HCT116 (cell line): ENCODE measurements around the gene OR10A6. TPM values are rescaled to one million over a fixed set of nuclear protein-coding genes. Genes with fewer than 3 reads are reported as not detected.

Experiments used
- ATAC-seq: fragments of 200-7000 bp; cut with Tn5 transposase; 2 replicates; pipeline ENCODE4 v1.9.1; 2020; ENCODE audit warnings: mild to moderate bottlenecking, moderate library complexity
- BruUV-seq: library from RNA; stranded (reverse); fragments of 400-500 nt; replicated peaks from 2 replicates; lab custom pipeline; 2021; lab: Mats Ljungman, UMichigan
- CTCF ChIA-PET: fragments of 300-600 bp; sonication (Branson Sonifier 250); formaldehyde crosslinking; loops from one replicate; lab custom pipeline; 2021; ENCODE audit warnings: antibody characterized with exemption; lab: Charles Lee
- POLR2A ChIA-PET: fragments of 300-600, 350-600 bp; sonication (Branson Sonifier 250); formaldehyde crosslinking; loops from one replicate; lab custom pipeline; 2021; ENCODE audit warnings: antibody characterized with exemption; lab: Charles Lee
- RAD21 ChIA-PET, 2 experiments: fragments of 300-600 bp; sonication (Branson Sonifier 250); formaldehyde crosslinking; loops; one replicate each; lab custom pipeline; 2023; ENCODE audit warnings: low total read pairs in 2 of 2; ENCODE audit not compliant: uncharacterized antibody in 2 of 2, unreplicated experiment in 2 of 2, low non-redundant PET in 1 of 2; lab: Charles Lee
- DNase-seq: peaks from one replicate; pipeline ENCODE4 v3.0.0-alpha.2; 2010; ENCODE audit warnings: low read depth, low spot score
- H2AFZ ChIP-seq: fragments of 200-600 bp; shearing (Covaris generic), sonication (generic); 2 replicates; pipeline ENCODE4 v1.6.1; 2017; ENCODE audit warnings: low read depth, mixed run types, mixed read lengths, antibody characterized with exemption, low read length; ENCODE audit not compliant: poor library complexity, severe bottlenecking
- H3K27ac ChIP-seq: 2 replicates; pipeline ENCODE4 v1.5.1; 2012; ENCODE audit warnings: low read depth, low read length
- H3K27me3 ChIP-seq: fragments of 200-600 bp; sonication (generic); 2 replicates; pipeline ENCODE4 v1.6.1; 2016; ENCODE audit warnings: mixed run types, low read length, mixed read lengths; ENCODE audit not compliant: insufficient read depth
- H3K36me3 ChIP-seq, 2 experiments: fragments of 200-500 bp in 1 of 2; fragments of 200-600 bp in 1 of 2; sonication (Bioruptor generic) in 1 of 2; sonication (generic) in 1 of 2; 2 replicates each; pipeline versions ENCODE4 v1.5.1 to v1.6.1; 2014 to 2016; ENCODE audit warnings: low read length in 2 of 2, inconsistent platforms in 1 of 2, mixed read lengths in 1 of 2, mixed run types in 1 of 2; ENCODE audit not compliant: insufficient read depth in 2 of 2, control insufficient read depth in 1 of 2
- H3K4me1 ChIP-seq, 2 experiments: fragments of 200-600 bp in 1 of 2; sonication (generic) in 1 of 2; 2 replicates each; pipeline versions ENCODE4 v1.5.1 to v1.6.1; 2012 to 2017; ENCODE audit warnings: low read length in 2 of 2, inconsistent platforms in 1 of 2, mild to moderate bottlenecking in 1 of 2, mixed read lengths in 1 of 2, mixed run types in 1 of 2, moderate library complexity in 1 of 2; ENCODE audit not compliant: insufficient read depth in 2 of 2, control insufficient read depth in 1 of 2
- H3K4me2 ChIP-seq: fragments of 200-600 bp; sonication (generic); 2 replicates; pipeline ENCODE4 v1.6.1; 2017; ENCODE audit warnings: mixed run types, low read length, mixed read lengths
- H3K4me3 ChIP-seq, 2 experiments: fragments of 200-600 bp in 1 of 2; sonication (generic) in 1 of 2; replicated peaks in 1 of 2; 2 replicates each; pipeline ENCODE4 v1.5.1; 2011 to 2016; ENCODE audit warnings: low read length in 2 of 2, control low read depth in 1 of 2, low read depth in 1 of 2, mild to moderate bottlenecking in 1 of 2, mixed read lengths in 1 of 2, mixed run types in 1 of 2
- H3K79me2 ChIP-seq: fragments of 200-600 bp; sonication (generic); 2 replicates; pipeline ENCODE4 v1.6.1; 2017; ENCODE audit warnings: mild to moderate bottlenecking, mixed run types, low read length, moderate library complexity, mixed read lengths; ENCODE audit not compliant: insufficient read depth
- H3K9ac ChIP-seq: fragments of 200-600 bp; sonication (generic); 2 replicates; pipeline ENCODE4 v1.6.1; 2016; ENCODE audit warnings: low read length, mixed read lengths
- H3K9me2 ChIP-seq: fragments of 200-600 bp; sonication (generic), shearing (Covaris generic); 2 replicates; pipeline ENCODE4 v1.6.1; 2017; ENCODE audit warnings: mixed run types, mild to moderate bottlenecking, moderate library complexity; ENCODE audit not compliant: insufficient read depth
- H3K9me3 ChIP-seq, 2 experiments: fragments of 200-500 bp in 1 of 2; fragments of 200-600 bp in 1 of 2; sonication (Bioruptor generic) in 1 of 2; sonication (generic) in 1 of 2; 2 replicates each; pipeline ENCODE4 v1.6.1; 2014 to 2017; ENCODE audit warnings: low read length in 2 of 2, mixed read lengths in 2 of 2, inconsistent platforms in 1 of 2, low read depth in 1 of 2, mild to moderate bottlenecking in 1 of 2, mixed run types in 1 of 2, moderate library complexity in 1 of 2; ENCODE audit not compliant: control insufficient read depth in 1 of 2, insufficient read depth in 1 of 2
- H4K20me1 ChIP-seq: fragments of 200-600 bp; sonication (generic), shearing (Covaris generic); 2 replicates; pipeline ENCODE4 v1.6.1; 2017; ENCODE audit warnings: mixed run types, mild to moderate bottlenecking, moderate library complexity; ENCODE audit not compliant: insufficient read depth
- ATF3 ChIP-seq: IDR thresholded peaks from 2 replicates; pipeline ENCODE4 v1.6.1; 2012
- CEBPB ChIP-seq: IDR thresholded peaks from 2 replicates; pipeline ENCODE4 v1.6.1; 2012; ENCODE audit warnings: low read depth
- ELF1 ChIP-seq: IDR thresholded peaks from 2 replicates; pipeline ENCODE4 v1.6.1; 2012; ENCODE audit warnings: low read depth, borderline replicate concordance
- EZH2 ChIP-seq: fragments of 200-600 bp; sonication (generic); IDR thresholded peaks from 2 replicates; pipeline ENCODE4 v1.6.1; 2017; ENCODE audit warnings: antibody characterized with exemption, mixed run types
- POLR2A ChIP-seq: IDR thresholded peaks from 2 replicates; pipeline ENCODE4 v1.7.0; 2011; ENCODE audit warnings: borderline replicate concordance; ENCODE audit not compliant: insufficient read depth, insufficient read length; ENCODE audit errors: extremely low read depth
- SIN3A ChIP-seq: IDR thresholded peaks from 2 replicates; pipeline ENCODE4 v1.6.1; 2012; ENCODE audit warnings: low read depth
- SP1 ChIP-seq: IDR thresholded peaks from 2 replicates; pipeline ENCODE4 v1.6.1; 2012; ENCODE audit warnings: low read depth
- YY1 ChIP-seq: IDR thresholded peaks from 2 replicates; pipeline ENCODE4 v1.6.1; 2011; ENCODE audit warnings: low read length, low read depth, moderate library complexity, mild to moderate bottlenecking; ENCODE audit not compliant: insufficient replicate concordance; ENCODE audit errors: extremely low read depth
- ZFX ChIP-seq: fragments of 450-650 bp; IDR thresholded peaks from 2 replicates; pipeline ENCODE4 v1.6.1; 2017
- intact Hi-C: fragments of 100-400 bp; cut with micrococcal nuclease; formaldehyde crosslinking; loops from 2 replicates; pipeline ENCODE4 v1.10.0; 2022
- total RNA-seq: library from RNA; stranded (reverse); gene quantifications from one replicate; pipeline ENCODE4 v1.2.1, GENCODE V29; 2021; ENCODE audit not compliant: unreplicated experiment
- TF ChIP-seq, protein P1 (sequence below): IDR thresholded peaks from 2 replicates; pipeline ENCODE4 v1.6.1; 2011; ENCODE audit warnings: mild to moderate bottlenecking, low read length, moderate library complexity; ENCODE audit not compliant: insufficient replicate concordance; ENCODE audit errors: extremely low read depth
- TF ChIP-seq, protein P2 (sequence below): IDR thresholded peaks from 2 replicates; pipeline ENCODE4 v1.6.1; 2012

The OR10A6 gene
- total RNA-seq, 1 experiment from 2014 or later, result not detected

- Histone ChIP-seq H3K4me1 (no peaks in the 10 kb centered on the region), H3K9ac (no peak overlapping the region), H3K27me3 (peaks cover 7% of the 10 kb centered on the region; the same call in 1 of the 2 replicates), H3K4me2 (no peak overlapping the region), H4K20me1 (no peaks in the 10 kb centered on the region), H3K27ac (no peak overlapping the region), H3K36me3 (no peaks in the 10 kb centered on the region), H3K9me3 (peaks cover 0 to 4% of the 10 kb centered on the region in 2 experiments; a peak in 1 of 4 replicates), H3K79me2 (no peaks in the 10 kb centered on the region), H3K4me3 (no peak overlapping the region), H3K9me2 (no peaks in the 10 kb centered on the region), H2AFZ (no peak overlapping the region)
- no TSS peak for BruUV-seq
- DNase-seq, result no peak
- TF ChIP-seq ZFX (no peak), POLR2A (no peak), ATF3 (no peak), EZH2 (no peak), SIN3A (no peak), SP1 (no peak), YY1 (no peak), ELF1 (no peak), CEBPB (no peak)
- TF ChIP-seq, protein P1, sequence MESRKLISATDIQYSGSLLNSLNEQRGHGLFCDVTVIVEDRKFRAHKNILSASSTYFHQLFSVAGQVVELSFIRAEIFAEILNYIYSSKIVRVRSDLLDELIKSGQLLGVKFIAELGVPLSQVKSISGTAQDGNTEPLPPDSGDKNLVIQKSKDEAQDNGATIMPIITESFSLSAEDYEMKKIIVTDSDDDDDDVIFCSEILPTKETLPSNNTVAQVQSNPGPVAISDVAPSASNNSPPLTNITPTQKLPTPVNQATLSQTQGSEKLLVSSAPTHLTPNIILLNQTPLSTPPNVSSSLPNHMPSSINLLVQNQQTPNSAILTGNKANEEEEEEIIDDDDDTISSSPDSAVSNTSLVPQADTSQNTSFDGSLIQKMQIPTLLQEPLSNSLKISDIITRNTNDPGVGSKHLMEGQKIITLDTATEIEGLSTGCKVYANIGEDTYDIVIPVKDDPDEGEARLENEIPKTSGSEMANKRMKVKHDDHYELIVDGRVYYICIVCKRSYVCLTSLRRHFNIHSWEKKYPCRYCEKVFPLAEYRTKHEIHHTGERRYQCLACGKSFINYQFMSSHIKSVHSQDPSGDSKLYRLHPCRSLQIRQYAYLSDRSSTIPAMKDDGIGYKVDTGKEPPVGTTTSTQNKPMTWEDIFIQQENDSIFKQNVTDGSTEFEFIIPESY, result no peak
- TF ChIP-seq, protein P2, sequence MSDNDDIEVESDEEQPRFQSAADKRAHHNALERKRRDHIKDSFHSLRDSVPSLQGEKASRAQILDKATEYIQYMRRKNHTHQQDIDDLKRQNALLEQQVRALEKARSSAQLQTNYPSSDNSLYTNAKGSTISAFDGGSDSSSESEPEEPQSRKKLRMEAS, result no peak
- CTCF ChIA-PET, result no interaction called here
- intact Hi-C loops, result no loop called here
- ATAC-seq, result no peak
- RAD21 ChIA-PET, result no interaction called here
- POLR2A ChIA-PET, result no interaction called here
Measured at GRCh38 chr11:7941146-7941545, 10.1 kb upstream of the OR10A6 start.
